Kasumi-1 (cell line): ENCODE data around the gene EHF.
"Not testable (repeated sequence)": the region's sequence is repeated elsewhere in the genome, so short reads cannot be mapped to it uniquely, and the experiment has no call there.

ENCODE experiments used
- DNase-seq, 2 experiments: peaks; one replicate each; lab custom pipeline; 2025; lab: John Stamatoyannopoulos, UW

Gene EHF

DNA sequence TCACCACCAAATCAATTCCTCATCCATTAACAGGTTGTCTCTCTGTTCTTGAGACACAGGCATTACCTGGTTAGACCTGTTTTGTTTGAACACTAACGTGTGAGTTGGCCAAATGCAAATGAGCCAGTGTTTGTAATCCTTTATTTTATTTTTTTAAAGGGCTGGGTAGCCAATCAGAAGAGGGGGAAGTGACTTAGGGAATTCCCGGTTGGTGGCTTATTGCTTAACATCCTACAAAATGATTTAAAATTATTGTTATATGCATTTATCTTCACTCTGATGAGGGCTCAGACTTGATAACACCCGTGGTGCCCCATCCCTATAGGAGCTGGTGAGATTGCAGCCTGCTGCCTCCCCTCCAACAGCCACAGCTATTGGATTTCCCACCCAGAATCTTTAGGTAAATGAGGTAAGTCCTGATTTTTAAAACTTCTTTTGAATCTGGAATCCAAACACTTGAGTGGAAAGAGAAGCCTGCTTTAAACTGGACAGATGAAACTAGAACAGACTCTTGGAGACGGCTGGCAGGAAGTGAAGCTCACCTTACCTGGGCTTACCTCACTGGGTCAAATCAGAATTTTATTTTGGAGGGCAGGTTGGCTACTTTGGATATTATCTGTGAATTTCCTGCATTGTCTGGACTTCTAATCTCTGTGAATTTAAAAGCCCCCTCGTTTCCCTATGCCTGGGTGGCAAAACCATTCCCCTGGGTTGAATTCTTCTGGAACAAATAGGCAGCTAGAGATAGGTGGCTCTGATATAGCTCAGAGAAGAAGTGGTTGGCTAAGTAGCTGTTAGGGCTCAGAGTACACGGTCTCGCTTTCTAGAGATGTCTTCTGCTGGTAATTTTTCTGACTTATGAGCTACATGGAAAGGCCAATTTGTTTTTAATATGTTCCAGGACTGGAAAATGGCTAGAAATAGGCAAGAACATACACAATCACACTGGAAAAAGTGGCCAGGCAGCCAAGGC is at the start of gene EHF:
Gene EHF, plus strand, starts transcription at position 274 of the 973 bp plus-strand sequence. CDS start 21,538 bp downstream, outside the sequence.
- no peak for DNase-seq

DNA sequence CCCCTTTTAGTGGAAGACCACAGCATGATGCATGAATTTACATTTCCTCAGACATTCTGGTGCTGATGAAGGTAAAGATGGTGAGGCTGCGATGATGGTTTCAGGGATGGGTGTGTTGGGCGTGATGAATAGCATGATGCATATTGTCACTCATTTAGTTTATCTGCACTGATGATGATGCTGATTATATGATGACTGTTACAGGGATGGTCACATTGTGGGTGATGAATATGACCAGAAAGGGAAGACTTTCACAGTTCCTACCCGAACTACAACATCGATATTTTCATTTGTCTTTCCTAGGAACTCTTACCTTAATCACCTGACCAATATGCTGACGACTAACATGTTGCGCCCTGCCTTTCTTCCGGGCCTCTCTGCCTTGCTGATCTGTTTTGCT is 47.4 kb upstream of the EHF start:
- no peak for DNase-seq

DNA sequence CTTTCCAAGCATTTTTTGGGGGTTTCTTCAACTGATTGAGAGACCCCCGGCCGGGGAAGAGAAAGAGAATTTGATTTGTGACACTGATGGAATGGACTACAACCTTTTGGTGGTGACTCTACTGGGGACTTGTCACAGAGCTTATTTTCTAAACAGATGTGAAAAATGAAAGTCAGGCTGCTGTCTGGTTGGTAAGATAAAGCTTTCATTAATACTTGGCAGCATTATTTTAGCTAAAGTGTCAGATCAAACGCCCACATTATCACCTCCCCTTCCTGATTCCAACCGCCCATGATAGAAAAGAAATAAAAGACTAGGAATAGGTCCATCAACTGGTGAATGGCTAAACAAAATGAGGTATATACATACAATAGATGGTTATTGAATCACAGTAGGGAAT is 45.6 kb upstream of the EHF start:
- no peak for DNase-seq

DNA sequence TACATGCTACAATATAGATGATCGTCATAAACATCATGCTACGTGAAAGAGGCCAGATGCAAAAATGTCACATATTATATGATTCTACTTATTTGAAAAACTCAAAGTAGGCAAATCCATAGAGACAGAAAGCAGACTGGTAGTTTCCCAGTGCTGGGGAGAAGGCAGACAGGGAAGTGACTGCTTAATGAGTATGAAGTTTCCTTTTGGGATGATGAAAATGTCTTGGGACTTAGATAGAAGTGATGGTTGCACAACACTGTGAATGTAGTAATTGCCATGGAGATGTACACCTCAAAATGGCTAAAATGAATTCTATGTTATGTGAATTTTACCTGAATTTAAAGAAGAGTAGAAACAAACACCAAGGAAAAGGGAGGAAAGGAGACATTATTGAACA is 45.2 kb upstream of the EHF start:
- DNase-seq: no peak

DNA sequence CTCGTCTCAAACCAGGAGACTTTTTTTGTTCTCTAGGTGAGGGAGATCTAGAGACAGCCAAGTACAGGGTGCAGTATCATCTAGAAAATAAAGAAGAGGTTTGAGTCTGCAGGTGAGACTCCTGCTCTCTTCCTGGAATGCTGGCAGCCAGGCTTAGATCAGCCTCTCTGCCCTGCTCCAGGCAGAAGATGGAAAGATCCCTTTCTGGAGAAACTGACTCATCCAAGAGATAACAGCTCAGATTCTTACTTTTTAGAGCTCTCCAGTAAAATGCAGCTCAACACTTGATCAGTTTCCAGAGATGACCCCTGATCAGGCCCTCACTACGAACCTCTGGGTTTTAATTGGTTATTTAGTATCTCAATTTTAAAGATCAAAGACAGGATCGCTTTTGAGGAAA is 44.6 kb upstream of the EHF start:
- DNase-seq: no peak

DNA sequence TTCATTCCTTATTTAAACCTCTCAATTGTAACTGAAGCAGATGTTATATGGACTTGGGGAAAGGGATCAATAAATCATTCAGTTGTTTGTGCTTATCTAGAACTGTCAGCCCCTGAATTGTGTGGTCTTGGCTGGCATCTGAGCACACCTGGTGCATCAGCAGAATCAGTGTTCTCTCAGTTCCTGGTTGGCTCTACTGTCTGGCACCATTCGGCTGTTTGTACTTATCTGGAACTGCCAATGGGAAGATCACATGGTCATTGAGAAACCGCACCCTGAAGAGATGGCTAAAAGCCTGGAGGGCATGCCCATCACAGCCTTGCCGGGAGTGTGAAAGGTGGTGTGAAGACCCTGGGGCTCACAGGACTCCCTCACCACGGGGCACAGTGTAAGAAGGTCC is 37.1 kb upstream of the EHF start:
- DNase-seq: no peak

DNA sequence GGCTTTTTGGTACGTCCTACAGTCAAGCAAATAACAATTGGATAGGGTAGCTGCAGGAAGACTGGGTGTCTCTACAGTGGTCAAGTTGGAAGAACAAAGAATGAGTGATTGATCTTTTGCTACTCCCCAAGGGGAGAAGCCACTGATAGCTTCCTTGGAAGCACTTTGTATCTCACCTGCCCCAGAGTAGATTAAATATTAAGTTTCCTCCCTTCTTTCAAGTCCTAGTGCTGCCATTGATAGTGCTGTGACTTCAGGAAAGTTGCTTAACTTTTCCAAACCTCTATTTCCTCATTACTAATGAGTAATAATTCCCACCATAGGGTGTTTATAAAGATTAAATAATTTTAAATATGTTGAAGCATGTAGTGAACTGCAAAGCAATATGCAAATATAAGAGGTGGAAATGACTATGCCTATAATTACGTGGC is 35.6 kb upstream of the EHF start:
- DNase-seq: no peak

DNA sequence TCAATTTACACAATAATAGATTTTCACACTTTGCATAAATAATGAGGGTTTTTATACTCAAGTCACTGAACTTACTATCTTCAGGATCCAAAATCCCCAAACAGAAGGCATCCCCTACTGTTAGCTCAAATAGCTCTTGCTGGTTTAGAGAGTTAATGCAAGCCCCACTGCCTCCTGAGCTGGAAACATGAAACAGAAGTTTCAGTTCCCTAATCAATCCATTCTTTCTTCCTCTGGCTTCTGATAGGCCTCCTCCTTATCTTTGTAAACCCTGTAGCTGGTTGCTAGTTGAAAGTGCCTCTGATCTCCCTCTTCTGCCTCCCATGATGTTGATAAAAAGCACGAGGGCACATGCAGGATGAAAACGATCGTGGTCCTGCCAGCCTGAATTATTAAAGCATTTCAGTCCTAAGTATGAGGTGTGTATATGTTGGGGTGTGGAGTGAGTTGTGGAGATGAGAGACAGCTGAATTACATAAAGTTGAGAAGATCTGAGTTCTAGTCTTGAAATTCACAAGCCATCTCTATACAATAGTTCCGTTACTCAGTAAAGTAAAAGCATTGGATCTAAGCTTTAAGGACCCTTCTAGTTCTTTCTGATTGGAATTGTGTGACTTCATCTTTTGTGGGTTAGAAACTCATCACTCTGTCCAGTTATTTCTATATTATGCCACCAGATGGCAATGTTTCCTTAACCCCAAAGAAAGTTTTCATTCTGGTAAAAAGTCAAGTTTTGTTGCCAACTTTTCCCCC is 35.0 kb upstream of the EHF start:
- DNase-seq: peak; percentile 68 to 85

DNA sequence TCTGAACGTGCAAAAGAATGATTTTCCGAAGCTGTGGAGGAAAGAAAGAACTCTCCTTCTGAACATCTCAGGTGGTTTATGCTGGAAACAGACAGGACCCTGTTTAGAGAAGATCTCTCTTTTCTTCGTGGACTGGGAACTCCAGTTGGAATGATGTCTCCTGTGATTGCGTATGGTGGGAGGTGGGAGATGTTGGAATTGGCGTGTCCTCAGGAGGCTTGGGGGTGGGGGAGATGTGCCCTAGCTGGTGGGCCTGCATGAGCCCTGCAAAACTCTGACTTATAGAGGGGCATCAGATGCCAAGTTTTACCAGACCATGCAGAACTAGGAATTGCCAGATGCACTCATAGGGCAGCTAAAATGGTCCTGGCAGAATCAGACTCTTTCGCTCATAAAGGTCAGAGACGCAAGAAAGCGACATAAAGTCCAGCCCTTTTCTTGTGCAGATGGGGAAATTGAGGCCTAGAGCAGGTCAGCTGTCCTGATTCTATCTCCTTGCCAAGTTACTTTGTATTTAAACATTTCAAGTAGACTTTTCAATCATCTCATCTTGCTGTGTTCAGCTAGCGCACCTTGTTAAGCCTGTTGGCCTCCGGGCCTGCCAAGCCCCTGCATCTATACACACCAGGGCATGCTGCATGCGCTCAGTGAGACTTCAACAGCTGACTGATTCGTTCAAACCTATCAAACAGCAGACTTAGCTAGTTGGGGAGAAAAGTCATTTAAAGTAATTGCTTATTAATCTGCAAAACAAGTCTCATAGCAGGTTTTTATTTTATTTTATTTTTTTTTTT is 34.2 kb upstream of the EHF start:
- no peak for DNase-seq

DNA sequence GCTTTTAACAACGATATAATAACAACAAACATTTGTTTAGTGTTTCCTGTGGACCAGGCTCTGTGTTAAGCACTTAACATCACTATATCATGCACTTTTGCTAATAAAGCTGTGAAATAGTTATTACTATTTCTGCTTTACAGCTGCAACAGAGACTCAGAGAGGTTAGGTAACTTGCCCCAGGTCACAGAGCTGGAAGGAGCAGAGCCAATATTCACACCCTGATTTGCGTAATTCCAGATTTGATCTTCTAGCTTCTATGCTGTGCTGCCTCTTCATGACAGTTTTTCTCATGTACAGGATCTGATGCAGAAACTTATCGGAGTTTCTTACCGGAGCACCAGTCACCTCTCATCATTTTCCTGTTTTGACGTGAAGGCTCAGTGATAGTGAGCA is 33.6 kb upstream of the EHF start:
- DNase-seq: no peak

DNA sequence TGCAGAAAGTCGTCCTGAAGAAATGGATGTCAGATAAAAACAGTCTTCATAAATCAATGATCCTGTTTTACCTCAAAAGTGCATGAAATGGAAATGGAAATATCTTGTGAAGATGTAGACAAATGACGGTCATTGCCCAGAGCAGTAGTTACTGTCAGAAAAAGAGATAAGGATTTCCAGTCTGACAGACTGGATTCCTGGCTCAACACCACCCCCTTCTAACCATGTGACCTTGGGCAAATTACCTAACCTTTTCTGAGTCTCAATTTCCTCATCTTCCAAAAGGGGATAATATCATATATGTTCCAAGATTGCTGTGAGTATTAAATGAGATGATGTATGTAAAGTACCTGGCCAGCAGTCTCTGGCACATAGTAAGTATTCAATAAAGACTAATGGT is 32.9 kb upstream of the EHF start:
- no peak for DNase-seq

DNA sequence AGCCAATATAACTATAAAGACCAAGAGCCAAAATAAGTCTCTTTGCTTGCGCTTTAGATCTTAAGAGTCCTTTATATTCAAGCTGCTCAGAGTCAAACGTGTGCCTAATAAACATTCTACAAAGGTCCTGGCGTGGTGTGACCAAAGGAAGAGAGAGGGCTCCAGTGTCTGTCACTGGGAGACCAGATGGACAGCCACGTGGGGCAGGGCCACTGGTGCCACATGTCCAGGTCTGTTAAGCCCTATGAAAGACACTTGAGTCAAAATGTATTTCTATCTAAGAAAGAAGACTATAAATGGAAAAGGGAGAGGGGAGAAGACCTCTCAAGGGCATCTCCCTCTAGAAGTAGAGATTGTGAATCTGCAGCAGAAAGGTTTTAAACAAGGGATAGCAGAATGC is 32.2 kb upstream of the EHF start:
- DNase-seq: no peak

DNA sequence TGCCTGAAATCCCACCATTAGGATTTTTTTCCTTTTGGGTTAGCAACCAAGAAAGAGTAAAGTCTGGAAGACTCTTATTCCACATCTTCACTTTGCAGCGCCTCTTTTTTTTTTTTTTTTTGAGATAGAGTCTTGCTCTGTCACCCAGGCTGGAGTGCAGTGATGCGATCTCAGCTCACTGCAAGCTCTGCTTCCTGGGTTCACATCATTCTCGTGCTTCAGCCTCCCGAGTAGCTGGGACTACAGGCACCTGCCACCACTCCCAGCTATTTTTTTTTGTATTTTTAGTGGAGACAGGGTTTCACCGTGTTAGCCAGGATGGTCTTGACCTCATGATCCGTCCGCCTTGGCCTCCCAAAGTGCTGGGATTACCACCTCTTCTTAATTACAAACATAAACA is 31.7 kb upstream of the EHF start:
- DNase-seq: not testable (repeated sequence)

DNA sequence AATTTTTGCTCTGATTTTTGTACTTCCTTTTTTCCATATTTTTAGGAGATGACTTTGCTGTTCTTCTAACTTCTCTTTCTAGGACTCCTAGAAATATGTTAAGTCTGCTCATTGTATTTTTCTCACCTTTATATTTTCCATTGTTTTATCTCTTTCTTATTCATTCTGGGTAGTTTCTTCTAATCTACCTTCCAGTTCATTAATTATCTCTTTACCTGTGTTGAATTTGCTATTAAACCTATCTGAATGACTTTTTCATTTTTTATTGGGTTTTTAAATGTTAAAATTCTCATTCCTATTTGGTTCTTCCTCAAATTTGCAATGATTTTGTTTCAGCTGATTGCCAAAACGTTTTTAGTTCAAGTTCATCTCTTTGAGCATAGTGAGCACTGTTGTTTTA is 27.8 kb upstream of the EHF start:
- no peak for DNase-seq

DNA sequence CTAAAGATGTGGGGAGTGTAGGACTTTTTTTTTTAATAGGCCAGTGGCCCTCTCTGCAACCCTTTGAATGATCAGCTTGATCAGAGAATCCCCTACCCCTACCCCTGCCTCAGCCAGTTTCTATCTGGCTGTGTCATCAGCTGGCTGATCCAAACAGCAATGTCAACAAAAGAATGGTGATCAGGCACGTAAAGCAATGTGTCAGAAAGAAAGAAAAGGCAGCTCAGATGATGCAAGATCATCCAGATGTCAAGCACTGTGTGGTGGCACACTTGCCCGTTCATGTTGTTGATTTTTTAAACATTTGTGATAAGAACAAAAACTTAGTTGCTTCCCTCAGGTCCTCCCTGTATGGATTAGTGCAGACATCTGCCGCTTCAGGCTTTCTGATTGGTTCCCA is 26.3 kb upstream of the EHF start:
- no peak for DNase-seq

DNA sequence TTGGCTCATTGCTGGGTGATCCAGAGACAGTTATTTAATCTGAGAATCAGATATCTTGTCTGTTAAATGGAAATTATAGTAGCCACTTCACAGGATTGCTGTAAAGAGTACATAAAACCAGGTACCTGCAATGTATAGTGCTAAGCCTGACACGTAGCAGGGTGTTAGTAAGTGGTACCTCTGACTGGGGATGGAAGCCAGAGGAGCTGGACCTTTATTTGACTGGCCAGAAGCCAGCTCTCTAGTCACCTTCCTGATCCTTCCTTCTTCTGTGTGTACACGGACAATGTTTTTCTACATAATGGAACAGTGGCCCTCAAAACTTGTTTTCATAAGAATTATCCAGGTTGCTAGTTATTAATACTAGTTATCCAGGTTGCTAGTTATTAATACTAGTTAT is 25.5 kb upstream of the EHF start:
- DNase-seq: no peak

DNA sequence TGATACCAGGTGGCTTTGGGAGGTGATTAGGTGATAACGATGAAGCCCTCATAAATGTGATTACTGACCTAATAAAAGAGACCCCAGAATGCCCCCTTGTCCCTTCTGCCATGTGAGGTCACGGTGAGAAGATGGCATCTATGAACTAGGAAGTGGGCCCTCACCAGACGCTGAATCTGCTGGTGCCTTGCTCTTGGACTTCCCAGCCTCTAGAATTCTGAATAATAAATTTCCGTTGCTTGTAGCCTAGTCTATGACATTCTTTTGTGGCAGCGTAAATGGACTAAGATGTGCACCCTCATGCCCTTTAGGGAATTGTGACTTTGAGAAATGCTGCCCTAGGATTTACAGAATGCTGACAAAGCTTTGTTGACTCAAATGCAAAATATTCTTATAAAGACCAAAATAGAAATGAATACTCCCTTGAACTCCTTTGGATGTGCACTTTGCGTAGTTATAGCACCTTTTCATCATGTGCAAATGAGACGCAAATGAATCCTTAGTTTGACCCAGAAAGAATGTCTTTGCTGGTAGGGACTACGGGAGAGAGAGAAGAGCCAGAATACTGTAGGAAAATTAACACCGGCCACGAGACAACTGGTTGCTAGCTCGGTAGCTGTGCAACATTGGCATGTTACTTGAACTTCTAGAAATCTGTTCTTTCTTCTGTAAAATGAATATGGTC is 24.8 kb upstream of the EHF start:
- DNase-seq: no peak

DNA sequence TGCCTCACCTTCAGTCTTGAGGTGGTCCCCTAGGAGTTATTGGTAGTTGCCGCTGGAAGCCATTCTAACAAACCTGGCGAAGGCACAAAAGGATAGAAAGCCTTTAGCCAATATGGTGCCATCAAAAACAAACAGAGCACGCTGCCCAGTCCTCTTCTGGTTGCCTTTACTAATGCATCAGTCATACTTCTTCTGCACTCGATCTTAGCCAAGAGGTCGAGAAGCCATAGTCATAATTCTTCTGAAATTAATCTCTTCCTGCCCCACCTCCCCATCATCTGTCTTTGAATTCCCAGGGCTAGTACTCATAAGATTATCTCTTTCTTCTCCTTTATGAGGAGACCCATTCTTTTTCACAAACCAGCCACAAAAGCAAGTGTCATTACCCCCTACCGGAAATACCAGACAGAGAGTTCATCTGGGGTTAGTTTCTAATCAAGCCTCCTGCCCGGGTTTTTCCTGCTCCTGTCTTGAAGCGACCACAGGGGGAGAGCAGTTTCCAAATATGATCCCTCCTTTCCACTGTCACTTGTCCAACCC is 21.4 kb upstream of the EHF start:
- no peak for DNase-seq

DNA sequence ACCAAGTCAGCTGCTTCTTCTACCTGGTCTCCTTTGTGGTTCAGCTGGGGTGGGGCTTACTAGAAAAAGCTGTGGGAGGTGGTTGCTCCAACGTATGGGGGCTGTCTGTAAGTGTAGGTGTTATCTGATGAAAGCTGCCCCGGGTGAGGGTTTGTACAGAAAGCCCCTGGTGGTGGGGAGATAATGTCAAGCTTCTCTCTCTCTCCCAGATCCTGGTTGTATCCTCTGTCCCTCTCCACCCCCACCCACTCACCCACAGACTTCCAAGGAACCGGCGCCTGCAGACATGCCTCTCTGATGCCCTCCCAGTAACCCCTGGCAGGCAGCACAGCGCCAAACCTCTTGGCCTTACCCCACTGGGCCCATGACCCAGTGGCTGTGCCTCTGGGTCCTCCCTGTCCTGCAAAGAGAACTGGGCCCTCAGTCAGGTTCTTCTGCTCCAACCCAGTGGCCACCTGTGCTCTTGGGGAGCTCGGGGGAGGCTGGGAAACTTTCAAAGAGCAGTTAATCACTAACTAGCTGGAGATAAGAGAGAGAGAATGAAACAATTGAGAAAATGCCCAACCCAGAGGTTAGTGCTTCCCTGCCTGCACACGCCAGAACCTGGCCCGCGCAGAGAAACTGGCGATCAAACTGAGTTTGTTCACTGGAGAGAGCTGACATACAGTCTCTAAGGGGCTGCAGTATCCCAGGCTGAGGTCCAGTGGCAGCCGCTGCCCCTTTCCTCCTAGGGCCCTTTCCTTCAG is 20.4 kb upstream of the EHF start:
- no peak for DNase-seq

DNA sequence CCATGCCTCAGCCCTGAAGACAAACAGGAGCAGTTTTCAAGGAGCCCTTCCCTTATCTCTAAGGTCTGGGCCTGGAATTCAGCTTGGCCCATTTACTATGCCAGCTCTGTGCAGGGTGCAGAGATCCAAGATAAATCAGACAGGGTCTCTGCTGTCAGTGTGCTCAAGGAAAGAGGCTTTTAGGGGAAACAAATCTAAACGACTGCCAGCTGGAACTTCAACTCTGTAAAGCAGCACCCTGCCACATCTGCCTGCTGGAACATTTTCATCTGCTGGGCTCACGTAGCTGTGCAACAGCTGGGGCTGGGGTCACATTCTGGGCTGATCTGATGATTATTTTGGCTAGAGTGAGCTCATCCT is 19.8 kb upstream of the EHF start:
- DNase-seq: no peak

DNA sequence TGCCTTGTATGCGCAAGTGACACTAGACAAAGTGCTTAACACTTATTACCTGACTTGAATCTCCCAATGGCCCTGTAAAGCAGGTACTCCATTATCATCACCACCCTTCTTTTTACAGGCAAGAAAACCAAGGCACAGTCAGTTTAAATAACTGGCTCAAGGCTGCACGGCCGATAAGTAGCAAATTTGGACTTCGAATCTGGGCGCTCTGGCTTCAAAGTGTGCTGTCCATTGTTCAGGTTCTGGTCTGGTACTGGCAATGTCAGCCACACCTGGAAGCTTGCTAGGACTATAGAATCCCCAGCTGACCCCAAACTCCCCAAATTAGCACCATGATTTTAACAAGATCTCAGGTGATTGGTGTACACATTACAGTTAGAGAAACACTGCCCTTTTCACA is 19.3 kb upstream of the EHF start:
- no peak for DNase-seq
